ENCODE results near the gene YTHDF1. TPM values are rescaled to one million over a fixed set of nuclear protein-coding genes. Genes with fewer than 3 reads are reported as not detected.

Gene YTHDF1
- total and polyA plus RNA-seq, 2 of the 8 experiments (the other 6 are each of a cell fraction or from before 2014, with no cell fraction given), result 32.8 to 66.0 TPM

DNA sequence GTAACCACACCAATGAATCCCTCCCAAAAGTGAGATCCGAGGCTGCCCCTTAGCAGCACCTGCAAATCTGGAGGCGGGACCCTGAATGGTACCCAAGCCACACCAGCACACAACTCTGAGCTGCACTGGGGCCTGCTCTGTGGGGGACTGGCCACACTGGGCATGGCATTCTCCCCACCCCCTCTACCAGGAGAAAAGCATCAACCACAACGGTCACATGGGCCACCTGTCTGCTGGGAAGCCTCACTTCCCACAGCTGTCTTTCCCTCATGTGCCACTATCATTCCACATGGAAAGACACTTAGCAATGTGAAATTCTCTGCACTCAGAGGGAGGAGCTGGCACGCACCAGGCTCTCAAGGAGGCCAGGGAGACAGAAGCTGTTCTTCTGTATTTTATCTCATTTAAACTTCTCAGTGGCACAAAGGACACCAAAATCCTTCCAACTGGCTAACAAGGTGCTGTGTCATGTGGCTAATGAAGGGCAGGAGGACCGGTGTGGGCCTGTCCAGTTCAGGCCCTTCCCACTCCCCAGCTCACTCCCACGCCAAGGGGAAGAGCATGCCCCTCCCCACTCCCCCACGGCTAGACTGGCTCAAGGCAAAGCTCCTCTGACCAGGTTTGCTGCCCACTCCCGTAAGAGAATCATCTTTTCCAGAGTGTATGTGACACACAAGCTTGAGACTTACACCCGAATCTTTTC, 19.0 kb downstream of the YTHDF1 start (continued):
- TF ChIP-seq TAF7 (optimal IDR thresholded peaks at IDR 0.05; ENCODE audit: borderline replicate concordance, low read depth, low read length) (no peak), MAFK (IDR thresholded peaks at IDR 0.05; ENCODE audit: low read depth, low read length) (no peak), SUZ12 (IDR thresholded peaks at IDR 0.05; ENCODE audit: low read length) (no peak), RBBP5 (IDR thresholded peaks at IDR 0.05; ENCODE audit: borderline replicate concordance, low read depth, low read length) (no peak), CBX8 (IDR thresholded peaks at IDR 0.05; ENCODE audit: borderline replicate concordance, low read depth, low read length) (no peak), SRF (IDR thresholded peaks at IDR 0.05; ENCODE audit: low read depth, low read length) (no peak)

All from H1 (cell line).